Measurements from ENCODE around the gene KRTAP10-1.
"Not testable (repeated sequence)": the region's sequence is repeated elsewhere in the genome, so short reads cannot be mapped to it uniquely, and the experiment has no call there.

KRTAP10-1 gene

GRCh38 chr21:44569861-44570517, 30.0 kb upstream of the KRTAP10-1 start:
- no peak for DNase-seq

- no peak for DNase-seq
These were observed 28.9 kb upstream of the KRTAP10-1 start for GRCh38 chr21:44568667-44569556.

DNA sequence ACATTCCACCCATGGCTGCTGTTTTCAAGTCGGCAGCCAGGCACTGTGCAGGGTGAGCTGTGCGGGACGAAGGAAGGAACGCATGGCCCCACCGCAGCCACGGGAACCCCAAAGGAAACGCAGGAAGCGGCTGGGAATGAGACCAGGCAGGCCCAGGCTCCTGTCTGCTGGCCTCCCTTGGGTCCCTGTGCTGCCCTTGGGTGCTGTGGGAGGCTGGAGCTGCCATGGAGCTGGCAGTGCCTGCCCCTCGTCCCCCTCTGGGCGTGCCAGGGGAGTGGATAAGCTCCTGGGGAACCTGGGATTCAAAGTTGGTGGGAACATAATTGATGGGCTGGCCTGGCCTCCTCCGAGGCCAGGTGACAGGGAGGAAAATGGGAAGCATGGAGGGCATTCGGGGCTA, 28.3 kb upstream of the KRTAP10-1 start:
- no peak for DNase-seq

DNA sequence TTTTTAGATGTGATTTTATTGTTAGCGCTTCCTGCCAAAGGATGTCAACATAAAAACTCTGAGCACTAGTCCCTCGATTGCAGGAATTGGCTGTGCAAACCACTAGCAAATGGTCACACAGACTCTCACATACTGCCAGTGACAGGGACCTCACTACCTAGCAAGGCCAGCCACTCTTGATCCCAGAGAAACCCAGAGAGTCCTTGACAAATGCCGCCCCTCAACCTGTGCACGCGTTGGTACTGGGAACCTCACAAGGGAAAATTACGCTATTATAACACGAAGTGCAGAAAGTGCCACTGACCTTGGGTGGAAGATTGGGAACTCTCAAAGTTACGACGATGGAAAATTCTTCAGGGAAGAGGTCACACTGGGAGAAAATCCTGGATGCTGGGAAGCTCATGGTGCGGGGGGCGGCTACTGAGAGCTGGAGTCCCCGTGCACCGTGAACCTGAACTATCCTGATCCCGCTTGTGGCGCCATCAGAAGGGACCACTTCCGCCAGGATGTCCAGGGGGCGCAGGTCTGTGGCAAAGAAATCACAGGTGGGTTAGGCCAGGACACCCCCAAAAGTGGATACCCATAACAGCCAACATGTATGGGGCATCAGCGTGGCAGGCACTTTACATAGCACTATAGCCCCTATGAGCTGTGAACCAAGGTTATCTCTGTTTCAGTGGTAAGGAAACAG, 27.6 kb upstream of the KRTAP10-1 start:
- no peak for DNase-seq

GRCh38 chr21:44566403-44566802, 26.4 kb upstream of the KRTAP10-1 start:
- no peak for DNase-seq

DNA sequence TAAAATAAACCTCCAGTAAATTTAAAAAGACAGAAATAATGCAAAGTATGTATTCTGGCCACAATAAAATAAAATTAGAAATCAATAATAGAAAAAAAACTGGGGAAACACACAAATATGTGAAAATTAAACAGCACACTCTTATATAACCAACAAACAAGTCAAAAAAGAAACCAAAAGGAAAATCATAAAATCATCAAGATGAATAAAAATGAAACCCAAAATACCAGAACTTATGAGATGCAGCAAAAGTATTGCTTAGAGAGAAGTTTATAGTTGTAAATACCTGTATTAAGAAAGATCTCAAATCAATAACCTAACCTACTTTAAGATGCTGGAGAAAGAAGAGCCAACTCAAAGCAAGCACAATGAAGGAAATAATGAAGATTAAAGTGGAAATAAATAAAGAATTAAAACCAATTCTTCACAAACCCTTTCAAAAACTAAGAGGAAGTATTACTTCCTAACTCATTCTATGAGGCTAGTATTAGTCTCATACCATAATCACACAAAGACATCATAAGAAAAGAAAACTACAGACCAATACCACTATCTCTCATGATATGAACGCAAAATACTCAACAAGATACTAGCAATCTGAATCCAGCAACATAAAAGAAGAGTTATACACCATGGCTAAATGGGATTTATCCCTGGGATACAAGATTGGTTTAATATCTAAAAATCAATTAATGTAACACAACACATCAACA, 25.0 kb upstream of the KRTAP10-1 start:
- no peak for DNase-seq

GRCh38 chr21:44564099-44564498, 24.1 kb upstream of the KRTAP10-1 start:
- DNase-seq, result no peak

- DNase-seq, result no peak
These were observed 18.7 kb upstream of the KRTAP10-1 start, which contains the start of gene KRTAP10-3 for GRCh38 chr21:44558695-44559094. Gene KRTAP10-3 (minus strand): TSS chr21:44558795. CDS start chr21:44558715, 80 bp downstream.

DNA sequence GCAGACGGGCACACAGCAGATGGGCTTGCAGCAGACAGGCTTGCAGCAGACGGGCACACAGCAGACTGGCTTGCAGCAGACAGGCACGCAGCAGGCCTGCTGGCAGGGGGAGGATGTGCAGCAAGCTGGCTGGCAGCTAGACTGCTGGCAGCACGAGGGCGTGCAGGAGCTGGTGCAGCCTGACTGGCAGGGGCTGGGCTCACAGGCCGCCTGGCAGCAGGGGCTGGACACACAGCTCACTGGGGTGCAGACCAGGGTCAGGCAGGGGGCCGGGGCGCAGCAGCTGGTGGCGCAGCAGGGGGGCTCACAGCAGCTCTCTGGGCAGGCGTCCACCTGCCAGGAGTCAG, 18.3 kb upstream of the KRTAP10-1 start:
- DNase-seq, result not testable (repeated sequence)

DNA sequence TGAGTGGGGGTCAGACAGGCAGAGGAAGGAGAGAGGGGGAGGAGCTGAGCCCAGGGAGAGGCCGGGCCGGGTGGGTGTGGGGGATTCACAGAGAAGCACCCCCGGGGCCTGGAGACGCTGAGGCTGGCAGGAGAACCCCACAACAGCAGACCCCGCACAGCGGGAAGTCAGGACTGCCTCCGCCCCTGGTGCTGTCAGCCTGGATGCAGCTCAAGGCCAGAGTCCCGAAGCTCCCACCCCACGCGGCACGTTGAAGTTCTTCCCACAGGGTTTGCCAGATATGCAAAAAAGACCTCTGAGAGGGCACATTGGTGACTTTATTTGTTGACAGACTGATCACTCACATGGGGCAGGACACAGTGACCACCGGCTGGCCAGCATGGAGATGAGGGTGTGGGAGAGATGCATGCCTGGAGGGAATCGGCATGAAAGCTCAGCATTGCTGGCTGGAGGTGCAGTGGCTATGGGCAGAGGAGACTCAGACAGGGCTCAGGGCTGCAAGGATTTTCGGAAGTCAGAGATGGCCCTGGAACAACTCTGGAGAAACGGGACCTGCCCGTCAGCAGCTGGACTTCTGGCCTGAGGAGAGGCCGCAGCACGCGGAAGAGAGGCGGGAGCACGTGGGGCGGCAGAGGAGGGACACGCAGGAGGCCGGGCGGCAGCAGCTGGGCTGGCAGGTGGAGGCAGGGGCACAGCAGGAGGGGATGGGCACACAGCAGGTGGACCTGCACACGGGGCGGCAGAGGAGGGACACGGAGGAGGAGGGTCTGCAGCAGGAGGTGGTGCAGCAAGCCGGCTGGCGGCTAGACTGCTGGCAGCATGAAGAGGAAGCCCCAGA, 17.7 kb upstream of the KRTAP10-1 start:
- no peak for DNase-seq

DNA sequence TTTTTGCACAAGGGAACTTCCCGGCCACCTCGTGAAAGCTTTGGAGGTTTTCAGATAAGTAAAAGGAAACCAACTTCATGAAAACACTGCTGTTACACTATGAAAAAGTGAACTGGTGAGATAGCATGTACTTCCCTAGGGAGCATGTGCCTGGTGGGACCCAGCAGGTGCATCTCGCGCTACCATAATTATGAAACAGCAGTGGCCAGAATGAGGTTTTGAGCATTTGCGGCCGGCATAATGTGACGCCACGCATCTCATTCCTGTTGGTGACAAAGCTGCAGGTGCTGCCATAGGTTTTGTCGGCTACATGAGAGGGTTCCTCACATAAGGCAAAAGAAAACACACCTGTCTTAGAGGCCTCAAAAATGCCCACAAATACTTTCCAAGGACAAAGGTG, 16.9 kb upstream of the KRTAP10-1 start:
- no peak for DNase-seq

- no peak for DNase-seq
These were observed 15.3 kb upstream of the KRTAP10-1 start for GRCh38 chr21:44555200-44555875.

DNA sequence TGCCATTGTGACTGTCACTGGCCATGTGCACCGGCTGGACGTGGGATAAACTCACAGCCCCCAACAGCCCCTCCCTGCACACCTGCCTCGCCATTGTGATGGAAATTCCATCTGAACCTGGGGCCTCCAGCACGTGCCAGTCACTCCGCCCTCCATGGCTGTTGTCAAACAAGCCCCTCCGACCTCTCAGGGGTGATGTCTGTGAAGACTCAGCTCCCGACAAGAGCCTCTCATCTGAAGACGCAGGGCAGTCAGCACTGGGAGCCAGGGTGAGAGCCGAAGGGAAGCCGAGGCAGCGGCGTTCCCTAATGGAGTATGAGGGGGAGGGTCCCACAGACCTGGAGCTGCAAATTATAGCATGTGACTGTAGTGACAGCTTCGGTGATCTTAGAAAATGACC, 12.7 kb upstream of the KRTAP10-1 start:
- no peak for DNase-seq

DNA sequence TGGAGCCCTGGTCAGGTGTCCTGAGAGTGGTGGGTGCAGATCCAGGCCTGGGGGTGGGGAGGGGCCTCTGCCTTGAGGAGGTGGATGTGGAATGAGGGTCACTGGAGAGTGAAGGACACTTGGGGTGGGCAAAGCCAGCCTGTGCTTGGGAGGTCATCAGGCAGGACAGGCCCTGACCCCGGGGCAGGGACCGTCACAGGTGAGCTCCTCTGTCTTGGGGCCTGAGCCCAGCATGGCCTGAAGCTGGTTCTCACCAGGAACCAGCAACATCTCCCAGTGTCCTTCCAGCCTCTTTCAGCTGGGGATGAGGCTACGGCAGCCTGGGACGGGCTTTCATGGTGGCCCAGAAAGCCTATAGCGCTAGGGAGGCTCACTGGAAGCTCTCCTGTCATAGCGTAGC, 12.1 kb upstream of the KRTAP10-1 start:
- no peak for DNase-seq

DNA sequence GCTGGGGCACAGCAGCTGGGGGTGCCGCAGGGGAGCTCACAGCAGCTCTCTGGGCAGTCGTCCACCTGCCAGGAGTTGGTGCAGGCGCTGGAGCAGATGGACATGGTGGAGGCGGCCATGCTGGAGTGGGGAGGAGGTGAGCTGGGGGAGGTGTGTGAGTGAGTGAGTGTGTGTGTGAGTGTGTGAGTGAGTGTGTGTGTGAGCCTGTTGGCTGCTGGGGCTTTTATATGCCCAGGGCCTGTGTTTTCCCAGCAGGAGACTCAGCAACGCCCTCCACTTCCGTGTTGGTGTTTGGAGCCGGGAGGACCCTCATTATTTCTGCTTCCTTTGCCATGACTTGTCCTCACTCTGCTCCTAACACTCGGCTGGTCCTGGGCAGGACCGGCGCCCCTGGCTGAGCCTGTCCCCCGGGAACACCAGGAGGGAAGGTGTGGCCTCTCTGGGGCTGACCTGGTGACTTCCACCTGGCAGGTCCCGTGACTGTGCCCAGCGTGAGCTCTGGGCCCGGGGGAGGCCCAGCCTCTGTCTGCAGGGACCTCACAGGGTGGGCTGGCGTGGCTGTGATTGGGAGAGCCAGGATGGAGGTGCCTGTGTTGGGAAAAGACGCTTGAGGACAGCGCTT, 11.5 kb upstream of the KRTAP10-1 start, which contains the start of gene KRTAP10-2:
TSS of gene KRTAP10-2 (minus strand) at position 166 of the 622 bp plus-strand sequence. CDS start at position 119, 47 bp downstream.
- no peak for DNase-seq

GRCh38 chr21:44550807-44551206, 10.8 kb upstream of the KRTAP10-1 start:
- no peak for DNase-seq

GRCh38 chr21:44550285-44550684, 10.3 kb upstream of the KRTAP10-1 start:
- not testable (repeated sequence) for DNase-seq

DNA sequence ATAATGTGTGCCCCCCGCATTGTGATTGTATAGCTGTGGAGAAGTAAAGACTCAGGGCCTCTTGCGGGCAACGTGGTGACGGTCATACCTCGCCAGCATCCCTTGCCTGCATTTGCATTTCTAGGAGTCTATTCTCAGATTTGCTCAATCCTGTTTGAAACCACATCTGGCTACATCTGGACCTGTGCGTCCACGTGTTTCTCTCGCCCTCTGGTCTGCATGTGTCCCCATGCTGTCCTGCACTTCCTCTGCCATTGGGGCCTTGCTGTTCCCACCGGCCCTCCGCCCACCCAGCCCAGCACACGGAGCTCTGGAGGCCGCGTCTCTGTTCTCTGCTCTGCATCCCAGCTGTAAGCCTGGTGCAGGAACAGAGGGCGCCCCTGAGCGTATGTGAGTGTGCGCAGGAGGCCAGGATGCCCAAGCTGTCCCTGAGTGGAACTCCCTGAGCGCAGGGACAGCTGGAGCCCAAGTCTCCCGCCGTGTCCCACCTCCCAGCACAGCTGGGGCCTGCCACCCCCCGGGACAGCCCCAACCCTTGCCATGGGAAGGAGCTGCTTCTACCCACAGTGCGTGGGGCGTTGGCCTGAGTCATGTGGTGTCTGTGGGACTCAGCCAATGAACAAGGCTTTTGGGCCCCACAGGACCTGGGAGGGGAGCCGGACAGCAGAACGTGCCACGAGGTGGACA, 9.7 kb upstream of the KRTAP10-1 start:
- DNase-seq, result no peak

DNA sequence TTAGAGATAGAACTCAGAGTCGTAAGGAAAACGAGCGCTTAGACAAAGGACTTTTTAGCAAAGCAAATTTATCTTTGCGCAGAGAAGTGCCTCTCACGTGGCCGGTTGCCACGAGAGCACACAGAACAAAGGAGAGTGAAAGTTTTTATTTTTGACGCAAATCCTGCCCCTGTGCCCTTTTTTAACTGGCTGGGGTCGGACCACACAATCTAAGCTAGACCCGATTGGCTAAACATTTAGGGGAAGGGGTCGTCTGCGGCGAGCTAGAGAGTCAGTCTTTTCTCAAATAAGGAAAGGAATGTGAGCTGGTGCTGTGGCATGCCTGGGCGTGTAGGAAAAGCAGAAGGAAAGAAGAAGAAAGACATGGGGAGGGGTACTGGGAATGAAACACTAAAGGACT, 8.9 kb upstream of the KRTAP10-1 start:
- no peak for DNase-seq

DNA sequence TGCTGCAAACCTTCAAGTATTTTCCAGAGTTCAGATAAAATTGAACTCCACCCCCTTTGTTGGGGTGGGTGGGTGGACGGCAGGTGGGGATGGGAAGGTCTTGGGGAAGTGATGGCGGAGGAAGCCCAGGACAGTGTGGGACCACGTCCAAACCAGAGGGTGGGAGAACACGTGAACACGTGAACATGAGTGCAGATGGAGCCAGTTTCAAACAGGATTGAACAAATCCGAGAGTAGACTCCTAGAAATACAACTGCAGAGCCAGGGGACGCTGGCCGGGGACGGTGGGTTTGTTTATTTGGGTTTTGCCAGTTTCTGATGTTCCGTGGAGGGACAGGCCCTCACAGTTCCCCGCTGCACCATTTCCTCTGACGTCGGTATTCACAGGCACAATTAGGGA, 8.4 kb upstream of the KRTAP10-1 start:
- DNase-seq, result no peak
